Endothelial cell of umbilical vein (primary cell): ENCODE data around the gene TAF5L. TPM values are rescaled to one million over a fixed set of nuclear protein-coding genes. Genes with fewer than 3 reads are reported as not detected.

ENCODE experiments used
- BruUV-seq: library from RNA; stranded (reverse); fragments of 400-500 nt; replicated peaks from 2 replicates; lab custom pipeline; 2021; lab: Mats Ljungman, UMichigan
- CTCF ChIA-PET: fragments of 300-600, 350-600 bp; sonication (Branson Sonifier 250); formaldehyde crosslinking; loops from one replicate; lab custom pipeline; 2021; ENCODE audit warnings: antibody characterized with exemption, inconsistent platforms; lab: Charles Lee
- POLR2A ChIA-PET: fragments of 300-600, 350-600 bp; sonication (Branson Sonifier 250); formaldehyde crosslinking; loops from one replicate; lab custom pipeline; 2021; ENCODE audit warnings: antibody characterized with exemption, inconsistent platforms; lab: Charles Lee
- DNase-seq: peaks from one replicate; pipeline ENCODE4 v3.0.0-alpha.2; 2011; ENCODE audit warnings: low read depth, low spot score
- FAIRE-seq: peaks from 2 replicates; lab custom pipeline; 2011; peaks lifted over from hg19 to GRCh38; lab: Jason Lieb, UNC
- H2AFZ ChIP-seq: 2 replicates; pipeline ENCODE4 v1.6.0; 2012; ENCODE audit warnings: low read depth, low read length, control low read depth, inconsistent platforms
- H3K27ac ChIP-seq: 2 replicates; pipeline ENCODE4 v1.5.1; 2011; ENCODE audit warnings: low read depth, mild to moderate bottlenecking, control low read depth, low read length, moderate library complexity; ENCODE audit not compliant: insufficient read depth
- H3K27me3 ChIP-seq, 2 experiments: 2 replicates each; pipeline versions ENCODE4 v1.6.0 to v1.6.1; 2011; ENCODE audit warnings: low read length in 2 of 2, mixed read lengths in 1 of 2; ENCODE audit not compliant: control insufficient read depth in 2 of 2, insufficient read depth in 2 of 2
- H3K36me3 ChIP-seq, 2 experiments: 2 replicates in 1 of 2; 3 replicates in 1 of 2; pipeline ENCODE4 v1.5.1; 2011; ENCODE audit warnings: low read length in 2 of 2, mild to moderate bottlenecking in 1 of 2, moderate library complexity in 1 of 2; ENCODE audit not compliant: control insufficient read depth in 2 of 2, insufficient read depth in 2 of 2; ENCODE audit errors: extremely low read depth in 1 of 2
- H3K4me1 ChIP-seq: 3 replicates; pipeline ENCODE4 v1.5.1; 2011; ENCODE audit warnings: mild to moderate bottlenecking, low read length; ENCODE audit not compliant: control insufficient read depth, insufficient read depth; ENCODE audit errors: extremely low read depth
- H3K4me2 ChIP-seq: 2 replicates; pipeline ENCODE4 v1.6.1; 2011; ENCODE audit warnings: low read length, control low read depth, mixed read lengths; ENCODE audit not compliant: insufficient read depth
- H3K4me3 ChIP-seq, 3 experiments: fragments of 200-600 bp in 1 of 3; sonication (generic), shearing (Covaris generic) in 1 of 3; replicated peaks in 1 of 3; 2 replicates each; pipeline ENCODE4 v1.5.1; 2011 to 2016; ENCODE audit warnings: control low read depth in 3 of 3, low read length in 3 of 3, mild to moderate bottlenecking in 2 of 3, inconsistent platforms in 1 of 3, low read depth in 1 of 3, moderate library complexity in 1 of 3; ENCODE audit not compliant: insufficient read depth in 1 of 3
- H3K79me2 ChIP-seq: 2 replicates; pipeline ENCODE4 v1.6.0; 2012; ENCODE audit warnings: low read length, inconsistent platforms; ENCODE audit not compliant: control insufficient read depth, insufficient read depth
- H3K9ac ChIP-seq: replicated peaks from 2 replicates; pipeline ENCODE3; 2011; ENCODE audit warnings: low read length, control low read depth; ENCODE audit not compliant: insufficient read depth; ENCODE audit errors: extremely low read depth
- H3K9me1 ChIP-seq: replicated peaks from 3 replicates; pipeline ENCODE4 v1.6.0; 2011; ENCODE audit warnings: mild to moderate bottlenecking, low read length; ENCODE audit not compliant: control insufficient read depth, insufficient read depth; ENCODE audit errors: extremely low read depth
- H3K9me3 ChIP-seq: replicated peaks from 2 replicates; pipeline ENCODE4 v1.5.1; 2012; ENCODE audit warnings: low read length, inconsistent platforms; ENCODE audit not compliant: control insufficient read depth, insufficient read depth
- H4K20me1 ChIP-seq: replicated peaks from 2 replicates; pipeline ENCODE3; 2011; ENCODE audit warnings: mild to moderate bottlenecking, low read length; ENCODE audit not compliant: control insufficient read depth, insufficient read depth; ENCODE audit errors: extremely low read depth
- EZH2 ChIP-seq: IDR thresholded peaks from 2 replicates; pipeline ENCODE4 v1.6.1; 2012; ENCODE audit warnings: borderline replicate concordance, low read depth, mild to moderate bottlenecking, moderate library complexity, low read length, inconsistent platforms; ENCODE audit not compliant: severe bottlenecking
- FOS ChIP-seq: IDR thresholded peaks from 2 replicates; pipeline ENCODE4 v1.6.1; 2011; ENCODE audit warnings: mild to moderate bottlenecking, low read length, moderate library complexity, borderline replicate concordance; ENCODE audit not compliant: insufficient read depth
- GATA2 ChIP-seq: IDR thresholded peaks from 2 replicates; pipeline ENCODE4 v1.7.0; 2011; ENCODE audit warnings: low read depth, mild to moderate bottlenecking, moderate library complexity, mixed read lengths, low read length; ENCODE audit not compliant: insufficient read length, insufficient read depth
- JUN ChIP-seq: IDR thresholded peaks from 2 replicates; pipeline ENCODE4 v1.6.1; 2011; ENCODE audit warnings: borderline replicate concordance, low read depth; ENCODE audit not compliant: insufficient read length, insufficient read depth
- MYC ChIP-seq: IDR thresholded peaks from one replicate; pipeline ENCODE4 v1.6.1; 2011; ENCODE audit warnings: mild to moderate bottlenecking, low read depth, low read length
- POLR2A ChIP-seq: IDR thresholded peaks from 2 replicates; pipeline ENCODE4 v1.6.1; 2012; ENCODE audit warnings: low read depth, mild to moderate bottlenecking, control low read depth, low read length
- dilution Hi-C: fragments of 300-500 bp; cut with MboI; formaldehyde crosslinking; loops from one replicate; pipeline ENCODE4 v1.15.0; 2019; ENCODE audit warnings: low sequenced_read_pairs; ENCODE audit not compliant: extremely low pct_ligation_motif_present
- intact Hi-C: fragments of 100-400 bp; cut with micrococcal nuclease; formaldehyde crosslinking; loops from one replicate; pipeline ENCODE4 v1.10.0; 2022
- polyA plus RNA-seq, 4 experiments: library from polyadenylated mRNA; depleted of rRNA in 3 of 4; stranded (reverse) in 3 of 4; unstranded in 1 of 4; fragments of >200 nt; gene quantifications; 2 replicates each; pipeline versions ENCODE4 v1.2.1 to v1.2.3, GENCODE V29; 2011 to 2012; ENCODE audit warnings: missing spikeins in 1 of 4
- total RNA-seq: library from RNA; stranded (reverse); gene quantifications from 2 replicates; pipeline ENCODE4 v1.2.3, GENCODE V29; 2021
- TF ChIP-seq, protein P1 (sequence below): IDR thresholded peaks from 2 replicates; pipeline ENCODE4 v1.6.1; 2011; ENCODE audit not compliant: insufficient read depth, insufficient read length
- TF ChIP-seq, protein P2 (sequence below), 2 donors: IDR thresholded peaks; 1 replicate in 1 of 2; 2 replicates in 1 of 2; pipeline ENCODE4 v1.5.1; 2011; ENCODE audit warnings: low read length in 2 of 2, mild to moderate bottlenecking in 2 of 2, moderate library complexity in 2 of 2, control low read depth in 1 of 2, inconsistent platforms in 1 of 2, low read depth in 1 of 2; ENCODE audit not compliant: insufficient read depth in 1 of 2; ENCODE audit errors: extremely low read depth in 1 of 2

Gene TAF5L
- total and polyA plus RNA-seq, 2 donors (not counting 3 experiments of a cell fraction or from before 2014, with no cell fraction given) = 21.1 to 24.8 TPM

DNA sequence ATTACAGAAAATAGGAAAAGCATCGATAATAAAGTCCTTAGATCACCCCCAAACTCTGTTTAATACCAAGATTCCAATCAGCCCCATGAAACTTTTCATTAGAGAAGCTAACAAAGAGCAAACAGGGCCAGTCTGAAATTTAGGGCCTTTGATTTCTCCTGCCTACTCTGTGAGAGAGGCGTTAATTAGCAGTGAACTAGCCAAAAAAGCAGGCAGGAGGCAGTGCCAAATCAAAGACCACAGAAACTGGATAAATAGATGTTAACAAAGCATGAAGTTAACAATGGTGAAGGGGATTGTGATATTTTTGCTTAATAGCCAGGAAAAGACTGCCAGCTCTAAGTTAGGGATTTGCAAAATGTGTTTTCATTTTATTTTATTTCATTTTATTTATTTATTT is 11.2 kb downstream of the TAF5L start:
- intact Hi-C loops = no loop called here
- Histone ChIP-seq H3K9me1 (no peaks in the 10 kb centered on the region), H3K4me1 (no peaks in the 10 kb centered on the region), H3K4me3 (no peak overlapping the region), H3K36me3 (peaks cover 13 to 17% of the 10 kb centered on the region in 2 experiments), H3K4me2 (no peak overlapping the region), H4K20me1 (no peaks in the 10 kb centered on the region), H3K27me3 (no peaks in the 10 kb centered on the region), H3K9me3 (no peaks in the 10 kb centered on the region), H3K9ac (no peak overlapping the region), H3K79me2 (peaks cover 44% of the 10 kb centered on the region), H3K27ac (no peak overlapping the region), H2AFZ (no peak overlapping the region)
- ChIA-PET POLR2A (no interaction called here), CTCF (interaction anchor here (1.3 to 1.6 kb wide), 2 partner anchors 9 to 56 kb away, joined by 3 to 5 read pairs; partner anchors contain the start of gene ABCB10)
- BruUV-seq = no TSS peak
- DNase-seq = no peak
- dilution Hi-C loops = no loop called here
- no peak for FAIRE-seq
- TF ChIP-seq FOS (no peak), EZH2 (no peak), GATA2 (no peak), JUN (no peak), MYC (no peak), POLR2A (no peak)
- TF ChIP-seq, protein P1, sequence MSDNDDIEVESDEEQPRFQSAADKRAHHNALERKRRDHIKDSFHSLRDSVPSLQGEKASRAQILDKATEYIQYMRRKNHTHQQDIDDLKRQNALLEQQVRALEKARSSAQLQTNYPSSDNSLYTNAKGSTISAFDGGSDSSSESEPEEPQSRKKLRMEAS = no peak
- TF ChIP-seq, protein P2, sequence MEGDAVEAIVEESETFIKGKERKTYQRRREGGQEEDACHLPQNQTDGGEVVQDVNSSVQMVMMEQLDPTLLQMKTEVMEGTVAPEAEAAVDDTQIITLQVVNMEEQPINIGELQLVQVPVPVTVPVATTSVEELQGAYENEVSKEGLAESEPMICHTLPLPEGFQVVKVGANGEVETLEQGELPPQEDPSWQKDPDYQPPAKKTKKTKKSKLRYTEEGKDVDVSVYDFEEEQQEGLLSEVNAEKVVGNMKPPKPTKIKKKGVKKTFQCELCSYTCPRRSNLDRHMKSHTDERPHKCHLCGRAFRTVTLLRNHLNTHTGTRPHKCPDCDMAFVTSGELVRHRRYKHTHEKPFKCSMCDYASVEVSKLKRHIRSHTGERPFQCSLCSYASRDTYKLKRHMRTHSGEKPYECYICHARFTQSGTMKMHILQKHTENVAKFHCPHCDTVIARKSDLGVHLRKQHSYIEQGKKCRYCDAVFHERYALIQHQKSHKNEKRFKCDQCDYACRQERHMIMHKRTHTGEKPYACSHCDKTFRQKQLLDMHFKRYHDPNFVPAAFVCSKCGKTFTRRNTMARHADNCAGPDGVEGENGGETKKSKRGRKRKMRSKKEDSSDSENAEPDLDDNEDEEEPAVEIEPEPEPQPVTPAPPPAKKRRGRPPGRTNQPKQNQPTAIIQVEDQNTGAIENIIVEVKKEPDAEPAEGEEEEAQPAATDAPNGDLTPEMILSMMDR (IDR thresholded peaks at IDR 0.05; ENCODE audit: extremely low read depth in 1 of 2, insufficient read depth in 1 of 2, low read depth in 1 of 2, low read length in 2 of 2) = no peak
